Uterus (tissue), 4 donors: ENCODE data around the gene SRP54. TPM values are rescaled to one million over a fixed set of nuclear protein-coding genes. Genes with fewer than 3 reads are reported as not detected.
"Not testable (repeated sequence)": the region's sequence is repeated elsewhere in the genome, so short reads cannot be mapped to it uniquely, and the experiment has no call there.

Experiments used
- DNase-seq, 2 donors: peaks; one replicate each; pipeline ENCODE4 v3.0.0-alpha.2; 2019 to 2020
- H3K27ac ChIP-seq, 2 donors: fragments of 200-600 bp; sonication (generic); 1 replicate in 1 of 2; 2 replicates in 1 of 2; pipeline ENCODE4 v1.5.1; 2016 to 2018
- H3K27me3 ChIP-seq, 2 donors: fragments of 200-600 bp; sonication (generic); one replicate each; pipeline ENCODE4 v1.5.1; 2018 to 2019; ENCODE audit warnings: control low read depth in 1 of 2
- H3K36me3 ChIP-seq, 2 donors: fragments of 200-600 bp; sonication (generic); one replicate each; pipeline ENCODE4 v1.5.1; 2019; ENCODE audit warnings: control low read depth in 1 of 2
- H3K4me1 ChIP-seq, 2 donors: fragments of 200-600 bp; sonication (generic); one replicate each; pipeline ENCODE4 v1.5.1; 2018 to 2019; ENCODE audit warnings: control low read depth in 1 of 2
- H3K4me3 ChIP-seq, 2 donors: fragments of 200-600 bp; sonication (generic); 1 replicate in 1 of 2; 2 replicates in 1 of 2; pipeline ENCODE4 v1.5.1; 2018 to 2019; ENCODE audit warnings: mild to moderate bottlenecking in 1 of 2
- H3K9me3 ChIP-seq, 2 donors: fragments of 200-600 bp; sonication (generic); one replicate each; pipeline ENCODE4 v1.5.1; 2019; ENCODE audit warnings: control low read depth in 1 of 2
- POLR2A ChIP-seq, 2 donors: fragments of 450-650 bp; IDR thresholded peaks; one replicate each; pipeline ENCODE4 v1.6.1; 2016; ENCODE audit warnings: antibody characterized with exemption in 2 of 2, mild to moderate bottlenecking in 1 of 2, moderate library complexity in 1 of 2
- intact Hi-C: fragments of 100-400 bp; cut with DNase I; formaldehyde crosslinking; loops from one replicate; pipeline ENCODE4 v1.15.1; 2023; ENCODE audit warnings: low total_unique reads
- total RNA-seq, 4 donors: library from RNA; depleted of rRNA in 3 of 4; stranded (reverse); fragments of >200 nt in 3 of 4; gene quantifications; one replicate each; pipeline versions ENCODE4 v1.1.0 to v1.2.4, GENCODE V29; 2014 to 2023
- TF ChIP-seq, protein P1 (sequence below), 4 experiments: fragments of 200-600 bp in 2 of 4; fragments of 450-650 bp in 2 of 4; sonication (generic) in 2 of 4; IDR thresholded peaks; one replicate each; pipeline ENCODE4 v1.5.1; 2016 to 2019; ENCODE audit warnings: antibody characterized with exemption in 4 of 4, mild to moderate bottlenecking in 2 of 4, moderate library complexity in 1 of 4
- donor health status: DM: yes; HTN: yes; CAD: no.

SRP54 gene
- total RNA-seq, 4 donors from 2014 or later = 41.7 to 219 (median 82.1) TPM

DNA sequence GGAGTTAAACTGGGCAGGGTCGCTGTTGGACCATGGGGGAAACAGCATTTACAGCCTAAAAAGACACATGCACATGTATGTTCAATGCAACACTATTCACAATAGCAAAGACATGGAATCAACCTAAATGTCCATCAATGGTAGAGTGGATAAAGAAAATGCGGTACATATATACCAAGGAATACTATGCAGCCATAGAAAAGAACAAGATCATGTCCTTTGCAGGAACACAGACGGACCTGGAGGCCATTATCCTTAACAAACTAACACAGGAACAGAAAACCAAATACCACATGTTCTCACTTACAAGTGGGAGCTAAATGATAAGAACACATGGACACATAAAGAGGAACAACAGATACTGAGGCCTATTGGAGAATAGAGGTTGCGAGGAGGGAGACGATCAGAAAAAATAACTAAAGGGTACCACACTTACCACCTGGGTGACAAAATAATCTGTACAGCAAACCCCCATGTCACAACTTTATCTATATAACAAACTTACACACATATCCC lies 25.0 kb upstream of the SRP54 start:
- Histone ChIP-seq H3K27me3 (no peaks in the 10 kb centered on the region), H3K4me1 (no peaks in the 10 kb centered on the region), H3K9me3 (no peaks in the 10 kb centered on the region), H3K27ac (no peak overlapping the region), H3K36me3 (no peaks in the 10 kb centered on the region), H3K4me3 (no peak overlapping the region)
- TF ChIP-seq, protein P1, sequence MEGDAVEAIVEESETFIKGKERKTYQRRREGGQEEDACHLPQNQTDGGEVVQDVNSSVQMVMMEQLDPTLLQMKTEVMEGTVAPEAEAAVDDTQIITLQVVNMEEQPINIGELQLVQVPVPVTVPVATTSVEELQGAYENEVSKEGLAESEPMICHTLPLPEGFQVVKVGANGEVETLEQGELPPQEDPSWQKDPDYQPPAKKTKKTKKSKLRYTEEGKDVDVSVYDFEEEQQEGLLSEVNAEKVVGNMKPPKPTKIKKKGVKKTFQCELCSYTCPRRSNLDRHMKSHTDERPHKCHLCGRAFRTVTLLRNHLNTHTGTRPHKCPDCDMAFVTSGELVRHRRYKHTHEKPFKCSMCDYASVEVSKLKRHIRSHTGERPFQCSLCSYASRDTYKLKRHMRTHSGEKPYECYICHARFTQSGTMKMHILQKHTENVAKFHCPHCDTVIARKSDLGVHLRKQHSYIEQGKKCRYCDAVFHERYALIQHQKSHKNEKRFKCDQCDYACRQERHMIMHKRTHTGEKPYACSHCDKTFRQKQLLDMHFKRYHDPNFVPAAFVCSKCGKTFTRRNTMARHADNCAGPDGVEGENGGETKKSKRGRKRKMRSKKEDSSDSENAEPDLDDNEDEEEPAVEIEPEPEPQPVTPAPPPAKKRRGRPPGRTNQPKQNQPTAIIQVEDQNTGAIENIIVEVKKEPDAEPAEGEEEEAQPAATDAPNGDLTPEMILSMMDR (IDR thresholded peaks at IDR 0.05) = no peak
- no peak for TF ChIP-seq POLR2A (IDR thresholded peaks at IDR 0.05)
- intact Hi-C loops = no loop called here
- no peak for DNase-seq

GRCh38 chr14:34962106-34962505 lies 20.7 kb upstream of the SRP54 start:
- intact Hi-C loops, H3K4me1 ChIP-seq, H3K27me3 ChIP-seq, H3K36me3 ChIP-seq, H3K4me3 ChIP-seq, H3K27ac ChIP-seq, H3K9me3 ChIP-seq, DNase-seq: not testable (repeated sequence)

GRCh38 chr14:34964977-34965764 lies 17.6 kb upstream of the SRP54 start:
- Histone ChIP-seq H3K36me3 (no peaks in the 10 kb centered on the region), H3K27ac (no peak overlapping the region), H3K9me3 (no peaks in the 10 kb centered on the region), H3K27me3 (no peaks in the 10 kb centered on the region), H3K4me1 (no peaks in the 10 kb centered on the region), H3K4me3 (no peak overlapping the region)
- intact Hi-C loops = no loop called here
- no peak for DNase-seq
- TF ChIP-seq, protein P1 (IDR thresholded peaks at IDR 0.05) = no peak
- TF ChIP-seq POLR2A (IDR thresholded peaks at IDR 0.05) = no peak

GRCh38 chr14:34965912-34966311 lies 16.9 kb upstream of the SRP54 start:
- Histone ChIP-seq H3K9me3 (no peaks in the 10 kb centered on the region), H3K36me3 (no peaks in the 10 kb centered on the region), H3K27ac (no peak overlapping the region), H3K27me3 (no peaks in the 10 kb centered on the region), H3K4me3 (no peak overlapping the region), H3K4me1 (no peaks in the 10 kb centered on the region)
- TF ChIP-seq, protein P1 (IDR thresholded peaks at IDR 0.05) = no peak
- no peak for TF ChIP-seq POLR2A (IDR thresholded peaks at IDR 0.05)
- DNase-seq = no peak
- intact Hi-C loops = no loop called here

GRCh38 chr14:34966413-34966812 lies 16.4 kb upstream of the SRP54 start:
- Histone ChIP-seq H3K4me3 (no peak overlapping the region), H3K4me1 (no peaks in the 10 kb centered on the region), H3K27me3 (no peaks in the 10 kb centered on the region), H3K9me3 (no peaks in the 10 kb centered on the region), H3K27ac (no peak overlapping the region), H3K36me3 (no peaks in the 10 kb centered on the region)
- no peak for TF ChIP-seq POLR2A (IDR thresholded peaks at IDR 0.05)
- TF ChIP-seq, protein P1 (IDR thresholded peaks at IDR 0.05) = no peak
- intact Hi-C loops = no loop called here
- DNase-seq = no peak
